Measurements from ENCODE around the gene AP2B1. TPM values are rescaled to one million over a fixed set of nuclear protein-coding genes. Genes with fewer than 3 reads are reported as not detected.
"Not testable (repeated sequence)": the region's sequence is repeated elsewhere in the genome, so short reads cannot be mapped to it uniquely, and the experiment has no call there.

AP2B1 gene
- total RNA-seq, 1 donor from 2014 or later, result 152 TPM

DNA sequence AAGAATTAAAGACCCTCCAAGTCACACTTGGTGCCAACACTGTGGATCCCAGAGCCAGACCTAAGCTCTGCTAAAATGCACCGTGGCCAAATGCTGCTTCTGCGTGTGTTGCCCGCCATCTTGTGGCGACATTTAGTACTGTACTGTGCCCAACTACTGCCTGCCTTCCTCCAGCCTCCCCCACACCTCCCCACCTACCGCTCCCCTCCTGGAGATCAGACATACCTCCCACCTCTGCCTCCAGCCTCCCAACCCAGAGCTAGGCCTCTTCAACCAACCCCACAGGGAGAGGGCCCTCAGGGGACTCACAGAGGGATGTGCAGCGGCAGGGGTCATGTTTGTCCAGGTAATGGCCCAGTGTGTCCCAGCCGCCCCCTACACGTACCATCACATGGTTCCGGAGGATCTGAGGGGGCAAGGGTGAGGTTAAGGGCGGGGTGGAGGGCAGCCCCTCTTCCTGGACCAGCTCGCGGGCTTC is 160.5 kb downstream of the AP2B1 start:
- DNase-seq (ENCODE audit: low read depth), result no peak
- Histone ChIP-seq H3K4me3 (ENCODE audit: low read depth, low read length) (no peak overlapping the region), H3K36me3 (ENCODE audit: control insufficient read depth, insufficient read depth, low read length) (no peaks in the 10 kb centered on the region), H3K27me3 (ENCODE audit: control insufficient read depth, insufficient read depth, low read length) (peaks cover 59% of the 10 kb centered on the region)
- TF ChIP-seq, protein P1, sequence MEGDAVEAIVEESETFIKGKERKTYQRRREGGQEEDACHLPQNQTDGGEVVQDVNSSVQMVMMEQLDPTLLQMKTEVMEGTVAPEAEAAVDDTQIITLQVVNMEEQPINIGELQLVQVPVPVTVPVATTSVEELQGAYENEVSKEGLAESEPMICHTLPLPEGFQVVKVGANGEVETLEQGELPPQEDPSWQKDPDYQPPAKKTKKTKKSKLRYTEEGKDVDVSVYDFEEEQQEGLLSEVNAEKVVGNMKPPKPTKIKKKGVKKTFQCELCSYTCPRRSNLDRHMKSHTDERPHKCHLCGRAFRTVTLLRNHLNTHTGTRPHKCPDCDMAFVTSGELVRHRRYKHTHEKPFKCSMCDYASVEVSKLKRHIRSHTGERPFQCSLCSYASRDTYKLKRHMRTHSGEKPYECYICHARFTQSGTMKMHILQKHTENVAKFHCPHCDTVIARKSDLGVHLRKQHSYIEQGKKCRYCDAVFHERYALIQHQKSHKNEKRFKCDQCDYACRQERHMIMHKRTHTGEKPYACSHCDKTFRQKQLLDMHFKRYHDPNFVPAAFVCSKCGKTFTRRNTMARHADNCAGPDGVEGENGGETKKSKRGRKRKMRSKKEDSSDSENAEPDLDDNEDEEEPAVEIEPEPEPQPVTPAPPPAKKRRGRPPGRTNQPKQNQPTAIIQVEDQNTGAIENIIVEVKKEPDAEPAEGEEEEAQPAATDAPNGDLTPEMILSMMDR (IDR thresholded peaks at IDR 0.05; ENCODE audit: insufficient read depth, low read length, poor library complexity, severe bottlenecking), result peak; percentile 89

GRCh38 chr17:35748341-35748841 is 161.3 kb downstream of the AP2B1 start:
- no peak for DNase-seq (ENCODE audit: low read depth)
- peaks cover 57% of the 10 kb centered on the region for H3K27me3 ChIP-seq (ENCODE audit: control insufficient read depth, insufficient read depth, low read length)
- TF ChIP-seq, protein P1 (IDR thresholded peaks at IDR 0.05; ENCODE audit: insufficient read depth, low read length, poor library complexity, severe bottlenecking), result no peak
- no peak overlapping the region for H3K4me3 ChIP-seq (ENCODE audit: low read depth, low read length)
- H3K36me3 ChIP-seq (ENCODE audit: control insufficient read depth, insufficient read depth, low read length), result no peaks in the 10 kb centered on the region

- no peaks in the 10 kb centered on the region for H3K36me3 ChIP-seq (ENCODE audit: control insufficient read depth, insufficient read depth, low read length)
- TF ChIP-seq, protein P1 (IDR thresholded peaks at IDR 0.05; ENCODE audit: insufficient read depth, low read length, poor library complexity, severe bottlenecking), result no peak
- no peak for DNase-seq (ENCODE audit: low read depth)
- no peak overlapping the region for H3K4me3 ChIP-seq (ENCODE audit: low read depth, low read length)
- peaks cover 53% of the 10 kb centered on the region for H3K27me3 ChIP-seq (ENCODE audit: control insufficient read depth, insufficient read depth, low read length)
Observed at GRCh38 chr17:35748979-35749378, 161.9 kb downstream of the AP2B1 start.

- TF ChIP-seq, protein P1 (IDR thresholded peaks at IDR 0.05; ENCODE audit: insufficient read depth, low read length, poor library complexity, severe bottlenecking), result no peak
- Histone ChIP-seq H3K4me3 (ENCODE audit: low read depth, low read length) (no peak overlapping the region), H3K36me3 (ENCODE audit: control insufficient read depth, insufficient read depth, low read length) (no peaks in the 10 kb centered on the region), H3K27me3 (ENCODE audit: control insufficient read depth, insufficient read depth, low read length) (peaks cover 53% of the 10 kb centered on the region)
- DNase-seq (ENCODE audit: low read depth), result no peak
Observed at GRCh38 chr17:35749560-35750412, 162.7 kb downstream of the AP2B1 start.

DNA sequence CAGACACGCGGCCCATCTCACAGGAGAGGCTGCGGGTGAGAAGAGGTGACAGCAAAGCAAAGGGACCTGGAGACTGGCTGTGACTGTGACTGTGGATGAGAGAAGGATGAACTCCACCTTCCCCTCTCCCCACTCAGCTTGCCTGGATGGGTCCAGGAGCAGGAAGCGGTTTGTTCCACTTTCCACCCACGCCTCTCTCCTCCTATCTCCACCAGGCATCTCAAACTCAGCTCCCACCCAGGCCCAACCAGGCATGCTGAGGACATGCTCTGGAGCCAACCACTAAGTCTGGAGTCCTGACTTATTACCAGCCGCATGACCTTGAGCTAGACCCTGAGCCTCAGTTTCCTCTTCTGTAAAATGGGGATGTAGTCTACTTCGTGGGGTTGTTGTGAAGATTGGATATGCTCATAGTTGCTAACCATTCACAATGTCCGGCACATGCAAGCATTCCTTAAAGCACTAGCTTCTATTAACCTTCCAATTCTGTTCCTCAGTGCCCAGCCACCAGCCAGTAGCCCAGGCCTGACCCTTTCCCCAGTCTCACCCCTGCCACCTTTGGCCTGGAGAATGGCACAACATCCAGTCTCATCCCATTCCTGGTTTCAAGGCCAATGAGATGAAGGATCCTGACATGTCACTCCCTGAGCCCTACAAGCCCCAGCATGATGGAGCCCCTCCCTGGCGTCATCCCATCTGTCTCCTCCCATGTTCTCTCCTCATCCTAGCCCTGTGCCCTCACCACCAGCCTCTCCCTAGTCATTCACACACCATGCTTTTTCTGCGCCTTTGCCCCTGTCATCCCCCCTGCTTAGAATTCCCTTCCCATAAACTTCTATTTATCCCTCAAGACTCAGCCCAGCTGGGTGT is 163.6 kb downstream of the AP2B1 start:
- Histone ChIP-seq H3K4me3 (ENCODE audit: low read depth, low read length) (no peak overlapping the region), H3K27me3 (ENCODE audit: control insufficient read depth, insufficient read depth, low read length) (peaks cover 50% of the 10 kb centered on the region), H3K36me3 (ENCODE audit: control insufficient read depth, insufficient read depth, low read length) (no peaks in the 10 kb centered on the region)
- no peak for DNase-seq (ENCODE audit: low read depth)
- TF ChIP-seq, protein P1 (IDR thresholded peaks at IDR 0.05; ENCODE audit: insufficient read depth, low read length, poor library complexity, severe bottlenecking), result no peak

GRCh38 chr17:35751541-35751940 is 164.4 kb downstream of the AP2B1 start:
- not testable (repeated sequence) for DNase-seq (ENCODE audit: low read depth); H3K36me3 ChIP-seq (ENCODE audit: control insufficient read depth, insufficient read depth, low read length); H3K4me3 ChIP-seq (ENCODE audit: low read depth, low read length)
- H3K27me3 ChIP-seq (ENCODE audit: control insufficient read depth, insufficient read depth, low read length), result peaks cover 47% of the 10 kb centered on the region
